T-helper 22 cell (primary cell): Measurements from ENCODE around the gene EHMT1.

Experiments
- DNase-seq: peaks from one replicate; pipeline ENCODE4 v3.0.0-alpha.2; 2020; ENCODE audit warnings: low read depth

EHMT1 gene

GRCh38 chr9:137787786-137788505 lies 169.1 kb downstream of the EHMT1 start:
- no peak for DNase-seq

- no peak for DNase-seq
These were observed 169.9 kb downstream of the EHMT1 start for GRCh38 chr9:137788561-137789294.

GRCh38 chr9:137789295-137789895 lies 170.6 kb downstream of the EHMT1 start:
- no peak for DNase-seq

GRCh38 chr9:137791947-137792346 lies 173.1 kb downstream of the EHMT1 start:
- DNase-seq = no peak

- no peak for DNase-seq
These were observed 174.5 kb downstream of the EHMT1 start for GRCh38 chr9:137793196-137793841.

- DNase-seq = no peak
These were observed 176.4 kb downstream of the EHMT1 start for GRCh38 chr9:137795156-137795666.

GRCh38 chr9:137797206-137798120 lies 178.7 kb downstream of the EHMT1 start:
- DNase-seq = no peak

- DNase-seq = no peak
These were observed 179.3 kb downstream of the EHMT1 start for GRCh38 chr9:137798142-137798541.

GRCh38 chr9:137798901-137799629 lies 180.3 kb downstream of the EHMT1 start:
- DNase-seq = no peak

GRCh38 chr9:137799630-137799983 lies 180.8 kb downstream of the EHMT1 start:
- no peak for DNase-seq

GRCh38 chr9:137800196-137801022 lies 181.6 kb downstream of the EHMT1 start:
- no peak for DNase-seq

- DNase-seq = no peak
These were observed 182.2 kb downstream of the EHMT1 start for GRCh38 chr9:137801023-137801319.

GRCh38 chr9:137802021-137802420 lies 183.2 kb downstream of the EHMT1 start:
- DNase-seq = no peak

GRCh38 chr9:137802521-137803243 lies 183.9 kb downstream of the EHMT1 start:
- DNase-seq = no peak

- DNase-seq = no peak
These were observed 186.3 kb downstream of the EHMT1 start for GRCh38 chr9:137804908-137805630.

- DNase-seq = no peak
These were observed 189.2 kb downstream of the EHMT1 start for GRCh38 chr9:137807721-137808703.

- no peak for DNase-seq
These were observed 190.3 kb downstream of the EHMT1 start for GRCh38 chr9:137809040-137809576.
